Measurements from ENCODE around the gene APLP2.

GRCh38 chr11:130052567-130052966, 17.1 kb upstream of the APLP2 start:
- TF ChIP-seq CTCF (IDR thresholded peaks at IDR 0.05; ENCODE audit: borderline replicate concordance, extremely low read depth, low read length, poor library complexity, severe bottlenecking) (no peak), EZH2 (IDR thresholded peaks at IDR 0.05; ENCODE audit: borderline replicate concordance, low read depth, low read length, severe bottlenecking) (no peak)

Measured in DND-41 (cell line).